ENCODE data around the gene PSMA5.

Gene PSMA5

DNA sequence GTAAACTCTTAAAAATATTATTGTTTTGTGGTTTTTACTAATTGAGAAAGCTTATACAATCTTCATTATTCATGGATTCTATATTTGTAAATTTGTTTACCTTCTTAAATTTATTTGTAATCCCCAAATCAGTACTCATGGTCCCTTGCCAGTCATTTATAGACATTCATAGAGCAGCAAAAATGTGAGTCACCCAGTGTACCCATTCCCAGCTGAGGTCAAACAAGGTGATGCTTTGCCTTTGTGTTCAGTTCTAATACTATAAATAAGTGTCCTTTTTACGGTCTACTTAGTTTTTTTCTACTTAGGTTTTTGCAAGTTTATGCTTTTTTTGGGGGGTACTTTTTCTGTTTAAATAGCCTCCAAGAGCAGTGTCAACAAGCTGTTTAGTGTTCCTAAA is 64.6 kb downstream of the PSMA5 start:
- DNase-seq = no peak

GRCh38 chr1:109361069-109361468 is 65.2 kb downstream of the PSMA5 start:
- no peak for DNase-seq

GRCh38 chr1:109357616-109358015 is 68.6 kb downstream of the PSMA5 start:
- no peak for DNase-seq

GRCh38 chr1:109356915-109357314 is 69.3 kb downstream of the PSMA5 start:
- DNase-seq = no peak

GRCh38 chr1:109356505-109356904 is 69.7 kb downstream of the PSMA5 start:
- DNase-seq = no peak

DNA sequence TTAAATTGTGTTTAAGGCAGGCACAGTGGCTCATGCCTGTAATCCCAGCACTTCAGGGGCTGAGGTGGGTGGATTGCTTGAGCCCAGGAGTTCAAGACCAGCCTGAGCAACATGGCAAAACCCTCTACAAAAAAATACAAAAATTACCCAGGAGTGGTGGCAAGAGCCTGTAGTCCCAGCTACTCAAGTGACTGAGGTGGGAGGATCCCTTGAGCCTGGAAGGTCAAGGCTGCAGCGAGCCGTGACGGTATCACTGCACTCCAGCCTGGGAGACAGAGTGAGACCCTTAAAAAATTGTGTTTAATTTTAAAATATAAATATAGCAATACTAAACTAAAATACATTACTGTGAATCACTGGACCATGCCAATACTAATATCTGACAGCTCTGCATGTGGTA is 71.3 kb downstream of the PSMA5 start:
- DNase-seq = no peak

GRCh38 chr1:109351457-109351856 is 74.8 kb downstream of the PSMA5 start:
- no peak for DNase-seq

DNA sequence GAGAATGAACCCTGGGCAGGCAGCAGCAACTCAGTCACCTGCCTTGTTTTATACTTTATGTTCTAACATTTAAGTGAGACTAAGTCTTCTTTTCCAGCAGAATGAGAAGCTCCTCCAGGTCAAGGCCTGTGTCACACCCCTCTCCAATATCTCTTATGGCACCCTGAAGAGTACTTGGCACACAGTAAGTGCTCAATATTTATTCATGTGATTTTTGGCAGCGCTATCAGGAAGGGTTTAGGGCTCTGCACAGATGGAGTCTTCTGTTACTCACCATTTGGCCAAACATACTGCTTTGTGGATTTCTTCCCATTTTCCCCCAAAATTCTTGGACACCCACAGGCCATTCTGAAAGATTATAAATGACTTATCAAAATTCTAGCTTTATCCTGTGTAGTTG is 75.6 kb downstream of the PSMA5 start:
- DNase-seq = no peak

- DNase-seq = no peak
Observed at GRCh38 chr1:109350182-109350581, 76.1 kb downstream of the PSMA5 start.

Data from CD4-positive, alpha-beta T cell treated with Interleukin-10 for 1 hour (primary cell).